Neural progenitor cell (in vitro differentiated cells): ENCODE results near the gene UVSSA. TPM values are rescaled to one million over a fixed set of nuclear protein-coding genes. Genes with fewer than 3 reads are reported as not detected.

ENCODE experiments used
- DNase-seq: peaks from one replicate; pipeline ENCODE4 v3.0.0-alpha.2; 2016; ENCODE audit warnings: low spot score
- H2AFZ ChIP-seq: fragments of 200-600 bp; sonication (generic); replicated peaks from 2 replicates; pipeline ENCODE4 v1.6.1; 2016; ENCODE audit warnings: antibody characterized with exemption
- H3F3A ChIP-seq: fragments of 200-600 bp; sonication (generic); 2 replicates; pipeline ENCODE4 v1.6.1; 2016; ENCODE audit warnings: antibody characterized with exemption, low read depth
- H3K27ac ChIP-seq: fragments of 200-600 bp; sonication (generic); 2 replicates; pipeline ENCODE4 v1.5.1; 2016; ENCODE audit warnings: mild to moderate bottlenecking
- H3K27me3 ChIP-seq: fragments of 200-600 bp; sonication (generic); 2 replicates; pipeline ENCODE4 v1.6.1; 2016; ENCODE audit warnings: mild to moderate bottlenecking, moderate library complexity
- H3K36me3 ChIP-seq: fragments of 200-600 bp; sonication (generic); 2 replicates; pipeline ENCODE4 v1.5.1; 2016
- H3K4me1 ChIP-seq: fragments of 200-600 bp; sonication (generic); 2 replicates; pipeline ENCODE4 v1.6.1; 2016; ENCODE audit warnings: mixed run types
- H3K4me2 ChIP-seq: fragments of 200-600 bp; sonication (generic); 2 replicates; pipeline ENCODE4 v1.6.1; 2016
- H3K4me3 ChIP-seq: fragments of 200-600 bp; sonication (generic); 2 replicates; pipeline ENCODE4 v1.5.1; 2016
- H3K79me2 ChIP-seq: fragments of 200-600 bp; sonication (generic); 2 replicates; pipeline ENCODE4 v1.6.1; 2016; ENCODE audit warnings: low read depth
- H3K9ac ChIP-seq: fragments of 200-600 bp; sonication (generic); 2 replicates; pipeline ENCODE4 v1.6.1; 2016
- H3K9me3 ChIP-seq: fragments of 200-600 bp; sonication (generic); 2 replicates; pipeline ENCODE4 v1.5.1; 2016; ENCODE audit warnings: low read depth
- H4K20me1 ChIP-seq: fragments of 200-600 bp; sonication (generic); 2 replicates; pipeline ENCODE4 v1.6.1; 2016; ENCODE audit warnings: low read depth
- H3K27ac Mint-ChIP-seq: 3 replicates; pipeline ENCODE4 v1.8.0; 2021; ENCODE audit warnings: mixed read lengths
- H3K27me3 Mint-ChIP-seq: 2 replicates; pipeline ENCODE4 v1.8.0; 2022; ENCODE audit warnings: low read depth, mild to moderate bottlenecking, inconsistent platforms, moderate library complexity, mixed read lengths; ENCODE audit not compliant: insufficient read depth
- H3K36me3 Mint-ChIP-seq: 3 replicates; pipeline ENCODE4 v1.8.0; 2021; ENCODE audit warnings: mixed read lengths
- H3K4me1 Mint-ChIP-seq: 3 replicates; pipeline ENCODE4 v1.8.0; 2021; ENCODE audit warnings: mixed read lengths
- H3K4me3 Mint-ChIP-seq: 3 replicates; pipeline ENCODE4 v1.8.0; 2021; ENCODE audit warnings: mild to moderate bottlenecking, moderate library complexity, mixed read lengths
- H3K9me3 Mint-ChIP-seq: 3 replicates; pipeline ENCODE4 v1.8.0; 2020; ENCODE audit warnings: mixed read lengths
- CTCF ChIP-seq: fragments of 200-600 bp; sonication (generic); IDR thresholded peaks from 2 replicates; pipeline ENCODE4 v1.5.1; 2017; ENCODE audit warnings: antibody characterized with exemption, mild to moderate bottlenecking
- EZH2 ChIP-seq: fragments of 200-600 bp; sonication (generic); IDR thresholded peaks from 2 replicates; pipeline ENCODE4 v1.6.1; 2017; ENCODE audit warnings: antibody characterized with exemption, mild to moderate bottlenecking, moderate library complexity
- EZH2phosphoT487 ChIP-seq: fragments of 200-600 bp; sonication (generic); IDR thresholded peaks from 2 replicates; pipeline ENCODE4 v1.6.1; 2017; ENCODE audit warnings: antibody characterized with exemption
- total RNA-seq: library from RNA; depleted of rRNA; stranded (reverse); fragments of >200 nt; gene quantifications from 2 replicates; pipeline ENCODE4 v1.2.3, GENCODE V29; 2015; ENCODE audit warnings: low replicate concordance

UVSSA gene
- total RNA-seq, 1 donor from 2014 or later = 10.9 TPM

DNA sequence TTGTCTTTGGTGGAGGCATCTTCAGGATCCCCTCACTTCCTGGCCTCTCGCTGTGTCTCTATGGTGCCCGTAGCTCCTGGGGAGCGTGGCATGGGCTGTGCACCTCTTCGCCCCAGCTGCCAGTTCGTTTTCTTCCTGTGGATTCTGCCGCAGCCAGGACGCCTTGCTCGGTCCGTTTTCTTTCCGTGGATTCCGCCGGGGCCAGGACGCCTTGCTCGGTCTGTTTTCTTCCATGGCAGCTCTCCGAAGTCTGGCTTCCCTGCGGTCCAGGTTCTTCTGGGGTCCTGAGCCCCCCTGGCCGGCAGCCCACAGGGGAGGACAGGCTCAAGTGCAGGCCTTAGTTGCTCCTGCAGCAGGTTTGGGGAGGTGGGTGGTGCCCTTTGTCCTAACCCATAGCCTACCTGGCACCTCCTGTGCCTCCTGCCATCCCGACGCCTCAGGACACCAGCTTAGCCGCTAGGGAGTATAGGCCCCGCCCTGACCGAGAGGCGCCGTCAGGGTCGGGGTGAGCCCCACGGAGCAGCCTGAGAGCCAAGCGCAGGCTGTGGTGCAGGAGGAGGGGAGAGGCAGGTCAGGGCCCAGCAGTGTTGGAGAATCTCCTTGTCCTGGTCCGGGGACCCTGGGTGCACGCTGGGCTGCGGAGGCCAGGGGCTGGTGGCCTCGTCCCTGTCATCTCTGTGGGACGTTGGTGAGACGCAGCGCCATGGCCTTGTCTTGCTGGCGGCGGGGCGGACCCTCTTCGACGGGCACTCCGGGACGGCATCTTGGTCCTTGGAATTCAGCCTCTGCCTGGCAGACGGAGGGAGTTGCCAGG lies 27.1 kb downstream of the UVSSA start:
- Mint-ChIP-seq H3K9me3 (no peaks in the 10 kb centered on the region), H3K36me3 (peaks cover 26% of the 10 kb centered on the region), H3K27ac (no peak overlapping the region), H3K4me1 (peaks cover 11% of the 10 kb centered on the region), H3K4me3 (no peak overlapping the region), H3K27me3 (peaks cover 7% of the 10 kb centered on the region)
- Histone ChIP-seq H3K27ac (no peak overlapping the region), H3K27me3 (no peaks in the 10 kb centered on the region), H3K36me3 (no peaks in the 10 kb centered on the region), H3K79me2 (no peaks in the 10 kb centered on the region), H3K9me3 (no peaks in the 10 kb centered on the region), H3F3A (no peaks in the 10 kb centered on the region), H2AFZ (no peak overlapping the region), H3K9ac (no peak overlapping the region), H3K4me3 (no peak overlapping the region), H3K4me1 (peaks cover 7% of the 10 kb centered on the region), H3K4me2 (no peak overlapping the region), H4K20me1 (no peaks in the 10 kb centered on the region)
- no peak for TF ChIP-seq EZH2phosphoT487
- no peak for TF ChIP-seq EZH2
- no peak for TF ChIP-seq CTCF
- no peak for DNase-seq

GRCh38 chr4:1374706-1375045 lies 27.7 kb downstream of the UVSSA start:
- Histone ChIP-seq H3F3A (no peaks in the 10 kb centered on the region), H4K20me1 (no peaks in the 10 kb centered on the region), H3K4me1 (peaks cover under 1% of the 10 kb centered on the region), H3K4me2 (no peak overlapping the region), H3K4me3 (no peak overlapping the region), H3K27me3 (no peaks in the 10 kb centered on the region), H3K27ac (no peak overlapping the region), H2AFZ (no peak overlapping the region), H3K9ac (no peak overlapping the region), H3K36me3 (no peaks in the 10 kb centered on the region), H3K79me2 (no peaks in the 10 kb centered on the region), H3K9me3 (no peaks in the 10 kb centered on the region)
- TF ChIP-seq CTCF (no peak), EZH2phosphoT487 (no peak), EZH2 (no peak)
- H3K27me3 Mint-ChIP-seq = peaks cover 3% of the 10 kb centered on the region
- H3K9me3 Mint-ChIP-seq = no peaks in the 10 kb centered on the region
- no peak overlapping the region for H3K4me3 Mint-ChIP-seq
- H3K36me3 Mint-ChIP-seq = peaks cover 26% of the 10 kb centered on the region
- H3K27ac Mint-ChIP-seq = no peak overlapping the region
- DNase-seq = no peak
- peaks cover 6% of the 10 kb centered on the region for H3K4me1 Mint-ChIP-seq

- Histone ChIP-seq H3K27me3 (no peaks in the 10 kb centered on the region), H4K20me1 (no peaks in the 10 kb centered on the region), H3K4me1 (no peaks in the 10 kb centered on the region), H3K79me2 (no peaks in the 10 kb centered on the region), H3K9me3 (no peaks in the 10 kb centered on the region), H3K4me2 (no peak overlapping the region), H3K27ac (no peak overlapping the region), H3K4me3 (no peak overlapping the region), H3K9ac (no peak overlapping the region), H2AFZ (no peak overlapping the region), H3K36me3 (no peaks in the 10 kb centered on the region), H3F3A (no peaks in the 10 kb centered on the region)
- no peaks in the 10 kb centered on the region for H3K9me3 Mint-ChIP-seq
- peaks cover 2% of the 10 kb centered on the region for H3K4me1 Mint-ChIP-seq
- H3K4me3 Mint-ChIP-seq = no peak overlapping the region
- H3K27ac Mint-ChIP-seq = no peak overlapping the region
- peaks cover 26% of the 10 kb centered on the region for H3K36me3 Mint-ChIP-seq
- no peaks in the 10 kb centered on the region for H3K27me3 Mint-ChIP-seq
- DNase-seq = no peak
- TF ChIP-seq CTCF (no peak), EZH2 (no peak), EZH2phosphoT487 (no peak)
Observed at GRCh38 chr4:1375051-1375721, 28.2 kb downstream of the UVSSA start.
